Neuron (in vitro differentiated cells): ENCODE results near the gene PTPRA.

Experiments
- H2AFZ ChIP-seq: one replicate; pipeline ENCODE4 v1.6.1; 2013; ENCODE audit warnings: low read depth, mild to moderate bottlenecking, inconsistent platforms, low read length, moderate library complexity
- H3K27me3 ChIP-seq: one replicate; pipeline ENCODE4 v1.6.1; 2013; ENCODE audit warnings: low read length; ENCODE audit not compliant: insufficient read depth
- H3K36me3 ChIP-seq: one replicate; pipeline ENCODE4 v1.6.1; 2013; ENCODE audit warnings: low read length; ENCODE audit not compliant: insufficient read depth
- H3K4me1 ChIP-seq: one replicate; pipeline ENCODE4 v1.6.1; 2013; ENCODE audit warnings: low read length; ENCODE audit not compliant: insufficient read depth
- H3K4me3 ChIP-seq: 2 replicates; pipeline ENCODE4 v1.5.1; 2013; ENCODE audit warnings: mild to moderate bottlenecking, low read length, moderate library complexity
- H3K9me3 ChIP-seq: one replicate; pipeline ENCODE4 v1.6.1; 2013; ENCODE audit warnings: low read length

PTPRA gene

GRCh38 chr20:3077618-3078134 is 204.4 kb downstream of the PTPRA start:
- Histone ChIP-seq H2AFZ (no peak overlapping the region), H3K36me3 (no peaks in the 10 kb centered on the region), H3K4me1 (peaks cover 5% of the 10 kb centered on the region), H3K27me3 (peaks cover 24% of the 10 kb centered on the region), H3K9me3 (peaks cover 4% of the 10 kb centered on the region), H3K4me3 (no peak overlapping the region)

GRCh38 chr20:3080939-3081388 is 207.7 kb downstream of the PTPRA start:
- Histone ChIP-seq H3K4me1 (peaks cover 4% of the 10 kb centered on the region), H3K36me3 (no peaks in the 10 kb centered on the region), H2AFZ (no peak overlapping the region), H3K9me3 (peaks cover 4% of the 10 kb centered on the region), H3K4me3 (no peak overlapping the region), H3K27me3 (peaks cover 48% of the 10 kb centered on the region)

- H3K36me3 ChIP-seq = no peaks in the 10 kb centered on the region
- no peak overlapping the region for H2AFZ ChIP-seq
- H3K27me3 ChIP-seq = peaks cover 48% of the 10 kb centered on the region
- peaks cover 4% of the 10 kb centered on the region for H3K9me3 ChIP-seq
- no peak overlapping the region for H3K4me3 ChIP-seq
- peaks cover 4% of the 10 kb centered on the region for H3K4me1 ChIP-seq
Observed at GRCh38 chr20:3081641-3082040, 208.4 kb downstream of the PTPRA start.

GRCh38 chr20:3082306-3082951 is 209.1 kb downstream of the PTPRA start:
- H3K4me1 ChIP-seq = peaks cover 4% of the 10 kb centered on the region
- no peaks in the 10 kb centered on the region for H3K36me3 ChIP-seq
- no peak overlapping the region for H2AFZ ChIP-seq
- peaks cover 4% of the 10 kb centered on the region for H3K9me3 ChIP-seq
- H3K27me3 ChIP-seq = peaks cover 48% of the 10 kb centered on the region
- no peak overlapping the region for H3K4me3 ChIP-seq

- Histone ChIP-seq H3K27me3 (peaks cover 48% of the 10 kb centered on the region), H3K4me3 (no peak overlapping the region), H3K9me3 (peaks cover 1% of the 10 kb centered on the region), H2AFZ (no peak overlapping the region), H3K4me1 (peaks cover 4% of the 10 kb centered on the region), H3K36me3 (no peaks in the 10 kb centered on the region)
Observed at GRCh38 chr20:3082955-3083952, 210.0 kb downstream of the PTPRA start.

- no peak within 1 kb of the TSS for H3K4me3 ChIP-seq
Observed at GRCh38 chr20:3084283-3084985, 211.2 kb downstream of the PTPRA start, which contains the start of gene AVP. AVP (minus strand) TSS chr20:3084724; CDS start chr20:3084674, 50 bp downstream.

GRCh38 chr20:3084986-3085360 is 211.7 kb downstream of the PTPRA start:
- Histone ChIP-seq H3K27me3 (peaks cover 48% of the 10 kb centered on the region), H2AFZ (no peak overlapping the region), H3K36me3 (no peaks in the 10 kb centered on the region), H3K9me3 (no peaks in the 10 kb centered on the region), H3K4me1 (peaks cover 4% of the 10 kb centered on the region), H3K4me3 (no peak overlapping the region)

More at GRCh38 chr20:3084283-3084985, 211.2 kb downstream of the PTPRA start, which contains the start of gene AVP:
- H3K27me3 ChIP-seq = peaks cover 48% of the 10 kb centered on the region
- H3K9me3 ChIP-seq = no peaks in the 10 kb centered on the region
- peaks cover 4% of the 10 kb centered on the region for H3K4me1 ChIP-seq
- no peaks in the 10 kb centered on the region for H3K36me3 ChIP-seq
- H2AFZ ChIP-seq = no peak within 1 kb of the TSS

- Histone ChIP-seq H3K27me3 (peaks cover 46% of the 10 kb centered on the region), H3K4me3 (no peak overlapping the region), H2AFZ (no peak overlapping the region), H3K4me1 (peaks cover 4% of the 10 kb centered on the region), H3K36me3 (no peaks in the 10 kb centered on the region), H3K9me3 (no peaks in the 10 kb centered on the region)
Observed at GRCh38 chr20:3085571-3086072, 212.3 kb downstream of the PTPRA start.

- Histone ChIP-seq H3K4me3 (no peak overlapping the region), H2AFZ (no peak overlapping the region), H3K36me3 (no peaks in the 10 kb centered on the region), H3K27me3 (peaks cover 23% of the 10 kb centered on the region), H3K9me3 (no peaks in the 10 kb centered on the region), H3K4me1 (no peaks in the 10 kb centered on the region)
Observed at GRCh38 chr20:3088031-3088430, 214.8 kb downstream of the PTPRA start.
